GM23338 (cell line): ENCODE data around the gene LEPR. TPM values are rescaled to one million over a fixed set of nuclear protein-coding genes. Genes with fewer than 3 reads are reported as not detected.

ENCODE experiments used
- ATAC-seq: fragments of 200-7000 bp; cut with Tn5 transposase; 3 replicates; pipeline ENCODE4 v1.9.1; 2020
- DNase-seq: peaks from one replicate; pipeline ENCODE4 v3.0.0-alpha.2; 2015; ENCODE audit warnings: low spot score
- H2AFZ ChIP-seq: fragments of 200-600 bp; sonication (generic); 2 replicates; pipeline ENCODE4 v1.8.0; 2016; ENCODE audit warnings: antibody characterized with exemption, mild to moderate bottlenecking, moderate library complexity
- H3F3A ChIP-seq: fragments of 200-600 bp; sonication (generic); replicated peaks from 2 replicates; pipeline ENCODE4 v1.8.0; 2017; ENCODE audit warnings: antibody characterized with exemption, mixed run types, low read depth
- H3K27ac ChIP-seq: fragments of 200-600 bp; sonication (generic); 2 replicates; pipeline ENCODE4 v1.6.1; 2016; ENCODE audit warnings: low read depth
- H3K27me3 ChIP-seq: fragments of 200-600 bp; sonication (generic); 2 replicates; pipeline ENCODE4 v1.8.0; 2016; ENCODE audit warnings: mild to moderate bottlenecking, mixed run types, moderate library complexity; ENCODE audit not compliant: insufficient read depth
- H3K36me3 ChIP-seq: fragments of 200-600 bp; sonication (generic); 2 replicates; pipeline ENCODE4 v1.8.0; 2016; ENCODE audit warnings: mild to moderate bottlenecking; ENCODE audit not compliant: insufficient read depth
- H3K4me1 ChIP-seq: fragments of 200-600 bp; sonication (generic); 2 replicates; pipeline ENCODE4 v1.8.0; 2016; ENCODE audit warnings: mild to moderate bottlenecking, moderate library complexity; ENCODE audit not compliant: insufficient read depth
- H3K4me2 ChIP-seq: fragments of 200-600 bp; sonication (generic); 2 replicates; pipeline ENCODE4 v1.7.1; 2017; ENCODE audit warnings: mixed run types
- H3K4me3 ChIP-seq: fragments of 200-600 bp; sonication (generic); 2 replicates; pipeline ENCODE4 v1.6.1; 2016; ENCODE audit warnings: mixed run types
- H3K79me2 ChIP-seq: fragments of 200-600 bp; sonication (generic); replicated peaks from 2 replicates; pipeline ENCODE4 v1.8.0; 2017; ENCODE audit warnings: mild to moderate bottlenecking; ENCODE audit not compliant: insufficient read depth
- H3K9me2 ChIP-seq: fragments of 200-600 bp; sonication (generic); 2 replicates; pipeline ENCODE4 v1.8.0; 2017; ENCODE audit not compliant: insufficient read depth
- H4K20me1 ChIP-seq: fragments of 200-600 bp; sonication (generic); replicated peaks from 2 replicates; pipeline ENCODE4 v1.8.0; 2017; ENCODE audit warnings: mild to moderate bottlenecking; ENCODE audit not compliant: insufficient read depth
- H3K27ac Mint-ChIP-seq: 2 replicates; pipeline ENCODE4 v1.8.0; 2020; ENCODE audit warnings: inconsistent platforms, mild to moderate bottlenecking, moderate library complexity, mixed read lengths
- H3K27me3 Mint-ChIP-seq: 3 replicates; pipeline ENCODE4 v1.8.0; 2022; ENCODE audit warnings: low read depth, mild to moderate bottlenecking, moderate library complexity, mixed read lengths, inconsistent platforms; ENCODE audit not compliant: insufficient read depth, poor library complexity
- H3K36me3 Mint-ChIP-seq: 3 replicates; pipeline ENCODE4 v1.8.0; 2021; ENCODE audit warnings: low read depth, mild to moderate bottlenecking, inconsistent platforms, moderate library complexity, mixed read lengths
- H3K4me1 Mint-ChIP-seq: 3 replicates; pipeline ENCODE4 v1.8.0; 2020; ENCODE audit warnings: mild to moderate bottlenecking, inconsistent platforms, mixed read lengths
- H3K4me3 Mint-ChIP-seq: 3 replicates; pipeline ENCODE4 v1.8.0; 2021; ENCODE audit warnings: moderate library complexity, mild to moderate bottlenecking, inconsistent platforms, mixed read lengths
- H3K9me3 Mint-ChIP-seq: 3 replicates; pipeline ENCODE4 v1.8.0; 2020; ENCODE audit warnings: moderate library complexity, mild to moderate bottlenecking, inconsistent platforms, mixed read lengths
- CREB1 ChIP-seq: fragments of 250-450 bp; sonication (Bioruptor Pico); IDR thresholded peaks from 2 replicates; pipeline ENCODE4 v1.5.0; 2020; ENCODE audit warnings: low read depth, mild to moderate bottlenecking, moderate library complexity
- EZH2 ChIP-seq: fragments of 200-600 bp; sonication (generic); IDR thresholded peaks from one replicate; pipeline ENCODE4 v1.8.0; 2017; ENCODE audit warnings: antibody characterized with exemption, mild to moderate bottlenecking, low read depth; ENCODE audit not compliant: unreplicated experiment
- JUNB ChIP-seq: IDR thresholded peaks from one replicate; pipeline ENCODE4 v1.6.1; 2016; ENCODE audit warnings: antibody characterized with exemption; ENCODE audit not compliant: unreplicated experiment
- NANOG ChIP-seq: IDR thresholded peaks from 2 replicates; pipeline ENCODE4 v1.6.1; 2016; ENCODE audit warnings: antibody characterized with exemption, borderline replicate concordance
- POLR2AphosphoS5 ChIP-seq: IDR thresholded peaks from 2 replicates; pipeline ENCODE4 v1.6.1; 2016; ENCODE audit warnings: antibody characterized with exemption, low read depth
- STAT1 ChIP-seq: IDR thresholded peaks from one replicate; pipeline ENCODE4 v1.6.1; 2016; ENCODE audit warnings: antibody characterized with exemption; ENCODE audit not compliant: unreplicated experiment
- ZNF114 ChIP-seq: fragments of 250-450 bp; sonication (Bioruptor Pico); IDR thresholded peaks from 2 replicates; pipeline ENCODE4 v1.5.0; 2020; ENCODE audit warnings: mild to moderate bottlenecking, moderate library complexity
- ZNF331 ChIP-seq: fragments of 250-450 bp; sonication (Bioruptor Pico); IDR thresholded peaks from 2 replicates; pipeline ENCODE4 v1.5.0; 2020; ENCODE audit warnings: low read depth, mild to moderate bottlenecking, moderate library complexity
- polyA plus RNA-seq: library from polyadenylated mRNA; unstranded; fragments of >200 nt; fragmentation: Nextera tagmentation; extraction: Ambion mirVana; gene quantifications from 2 replicates; pipeline ENCODE4 v1.2.1, GENCODE V29; 2016
- total RNA-seq: library from RNA; depleted of rRNA; stranded (reverse); fragments of >200 nt; shearing (Covaris generic); gene quantifications from 2 replicates; pipeline ENCODE4 v1.2.3, GENCODE V29; 2014
- TF ChIP-seq, protein P1 (sequence below): IDR thresholded peaks from one replicate; pipeline ENCODE4 v1.6.1; 2018; ENCODE audit warnings: antibody characterized with exemption; ENCODE audit not compliant: unreplicated experiment
- TF ChIP-seq, protein P2 (sequence below): IDR thresholded peaks from 2 replicates; pipeline ENCODE4 v1.6.1; 2016; ENCODE audit warnings: antibody characterized with exemption
- TF ChIP-seq, protein P3 (sequence below): fragments of 250-450 bp; sonication (Bioruptor Pico); IDR thresholded peaks from 2 replicates; pipeline ENCODE4 v1.5.0; 2020; ENCODE audit warnings: mild to moderate bottlenecking, moderate library complexity

LEPR gene
- total and polyA plus RNA-seq, 2 experiments from 2014 or later, result 2.1 to 4.7 TPM

DNA sequence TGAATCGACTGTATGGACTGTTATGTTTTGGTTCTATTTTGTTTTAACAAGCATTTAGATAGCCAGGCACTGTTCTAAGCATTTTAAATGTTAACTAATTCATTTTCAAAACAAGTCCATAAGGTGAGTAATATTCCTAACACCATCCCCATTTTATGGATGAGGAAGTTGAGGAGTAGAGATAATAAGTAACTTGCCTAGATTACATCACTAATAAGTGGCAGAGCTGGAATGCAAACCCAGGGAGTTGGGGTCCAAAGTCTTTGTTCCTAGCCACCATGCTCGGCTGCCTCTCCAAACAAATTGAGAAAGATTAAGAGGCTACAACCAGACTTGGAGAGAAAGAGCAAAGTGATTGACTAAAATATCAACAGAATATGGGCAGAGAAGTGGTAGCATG lies 12.6 kb upstream of the LEPR start (continued):
- TF ChIP-seq, protein P1, sequence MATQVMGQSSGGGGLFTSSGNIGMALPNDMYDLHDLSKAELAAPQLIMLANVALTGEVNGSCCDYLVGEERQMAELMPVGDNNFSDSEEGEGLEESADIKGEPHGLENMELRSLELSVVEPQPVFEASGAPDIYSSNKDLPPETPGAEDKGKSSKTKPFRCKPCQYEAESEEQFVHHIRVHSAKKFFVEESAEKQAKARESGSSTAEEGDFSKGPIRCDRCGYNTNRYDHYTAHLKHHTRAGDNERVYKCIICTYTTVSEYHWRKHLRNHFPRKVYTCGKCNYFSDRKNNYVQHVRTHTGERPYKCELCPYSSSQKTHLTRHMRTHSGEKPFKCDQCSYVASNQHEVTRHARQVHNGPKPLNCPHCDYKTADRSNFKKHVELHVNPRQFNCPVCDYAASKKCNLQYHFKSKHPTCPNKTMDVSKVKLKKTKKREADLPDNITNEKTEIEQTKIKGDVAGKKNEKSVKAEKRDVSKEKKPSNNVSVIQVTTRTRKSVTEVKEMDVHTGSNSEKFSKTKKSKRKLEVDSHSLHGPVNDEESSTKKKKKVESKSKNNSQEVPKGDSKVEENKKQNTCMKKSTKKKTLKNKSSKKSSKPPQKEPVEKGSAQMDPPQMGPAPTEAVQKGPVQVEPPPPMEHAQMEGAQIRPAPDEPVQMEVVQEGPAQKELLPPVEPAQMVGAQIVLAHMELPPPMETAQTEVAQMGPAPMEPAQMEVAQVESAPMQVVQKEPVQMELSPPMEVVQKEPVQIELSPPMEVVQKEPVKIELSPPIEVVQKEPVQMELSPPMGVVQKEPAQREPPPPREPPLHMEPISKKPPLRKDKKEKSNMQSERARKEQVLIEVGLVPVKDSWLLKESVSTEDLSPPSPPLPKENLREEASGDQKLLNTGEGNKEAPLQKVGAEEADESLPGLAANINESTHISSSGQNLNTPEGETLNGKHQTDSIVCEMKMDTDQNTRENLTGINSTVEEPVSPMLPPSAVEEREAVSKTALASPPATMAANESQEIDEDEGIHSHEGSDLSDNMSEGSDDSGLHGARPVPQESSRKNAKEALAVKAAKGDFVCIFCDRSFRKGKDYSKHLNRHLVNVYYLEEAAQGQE, result no peak
- no peak for TF ChIP-seq JUNB

DNA sequence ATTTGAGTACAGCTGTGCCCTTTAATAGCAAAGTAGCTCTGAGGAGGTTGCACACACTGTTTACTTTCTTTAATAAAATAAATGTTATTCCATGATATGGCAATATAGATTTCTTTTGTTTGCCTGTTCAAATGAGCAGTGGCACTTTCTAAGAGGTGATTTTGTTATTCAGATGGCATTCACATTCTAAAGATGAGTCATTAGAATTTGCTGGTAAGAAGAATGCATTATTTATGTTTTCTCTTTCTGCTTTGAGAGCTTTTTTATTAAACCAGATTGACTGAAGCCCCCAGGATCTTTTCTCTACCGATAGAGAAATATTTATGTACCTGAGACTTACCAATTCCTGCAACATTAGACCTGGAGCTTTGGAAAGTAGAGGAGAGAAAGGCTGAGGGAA lies 11.2 kb upstream of the LEPR start:
- H3K36me3 ChIP-seq, result no peaks in the 10 kb centered on the region
- no peak for TF ChIP-seq CREB1 (CRISPR knock-in tag)
- no peak for TF ChIP-seq JUNB
- no peak for TF ChIP-seq EZH2
- TF ChIP-seq ZNF114, result no peak
- TF ChIP-seq ZNF331, result no peak
- TF ChIP-seq, protein P1, result no peak
- no peak for TF ChIP-seq NANOG
- TF ChIP-seq, protein P2, sequence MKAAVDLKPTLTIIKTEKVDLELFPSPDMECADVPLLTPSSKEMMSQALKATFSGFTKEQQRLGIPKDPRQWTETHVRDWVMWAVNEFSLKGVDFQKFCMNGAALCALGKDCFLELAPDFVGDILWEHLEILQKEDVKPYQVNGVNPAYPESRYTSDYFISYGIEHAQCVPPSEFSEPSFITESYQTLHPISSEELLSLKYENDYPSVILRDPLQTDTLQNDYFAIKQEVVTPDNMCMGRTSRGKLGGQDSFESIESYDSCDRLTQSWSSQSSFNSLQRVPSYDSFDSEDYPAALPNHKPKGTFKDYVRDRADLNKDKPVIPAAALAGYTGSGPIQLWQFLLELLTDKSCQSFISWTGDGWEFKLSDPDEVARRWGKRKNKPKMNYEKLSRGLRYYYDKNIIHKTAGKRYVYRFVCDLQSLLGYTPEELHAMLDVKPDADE, result no peak
- TF ChIP-seq POLR2AphosphoS5, result no peak
- TF ChIP-seq, protein P3, sequence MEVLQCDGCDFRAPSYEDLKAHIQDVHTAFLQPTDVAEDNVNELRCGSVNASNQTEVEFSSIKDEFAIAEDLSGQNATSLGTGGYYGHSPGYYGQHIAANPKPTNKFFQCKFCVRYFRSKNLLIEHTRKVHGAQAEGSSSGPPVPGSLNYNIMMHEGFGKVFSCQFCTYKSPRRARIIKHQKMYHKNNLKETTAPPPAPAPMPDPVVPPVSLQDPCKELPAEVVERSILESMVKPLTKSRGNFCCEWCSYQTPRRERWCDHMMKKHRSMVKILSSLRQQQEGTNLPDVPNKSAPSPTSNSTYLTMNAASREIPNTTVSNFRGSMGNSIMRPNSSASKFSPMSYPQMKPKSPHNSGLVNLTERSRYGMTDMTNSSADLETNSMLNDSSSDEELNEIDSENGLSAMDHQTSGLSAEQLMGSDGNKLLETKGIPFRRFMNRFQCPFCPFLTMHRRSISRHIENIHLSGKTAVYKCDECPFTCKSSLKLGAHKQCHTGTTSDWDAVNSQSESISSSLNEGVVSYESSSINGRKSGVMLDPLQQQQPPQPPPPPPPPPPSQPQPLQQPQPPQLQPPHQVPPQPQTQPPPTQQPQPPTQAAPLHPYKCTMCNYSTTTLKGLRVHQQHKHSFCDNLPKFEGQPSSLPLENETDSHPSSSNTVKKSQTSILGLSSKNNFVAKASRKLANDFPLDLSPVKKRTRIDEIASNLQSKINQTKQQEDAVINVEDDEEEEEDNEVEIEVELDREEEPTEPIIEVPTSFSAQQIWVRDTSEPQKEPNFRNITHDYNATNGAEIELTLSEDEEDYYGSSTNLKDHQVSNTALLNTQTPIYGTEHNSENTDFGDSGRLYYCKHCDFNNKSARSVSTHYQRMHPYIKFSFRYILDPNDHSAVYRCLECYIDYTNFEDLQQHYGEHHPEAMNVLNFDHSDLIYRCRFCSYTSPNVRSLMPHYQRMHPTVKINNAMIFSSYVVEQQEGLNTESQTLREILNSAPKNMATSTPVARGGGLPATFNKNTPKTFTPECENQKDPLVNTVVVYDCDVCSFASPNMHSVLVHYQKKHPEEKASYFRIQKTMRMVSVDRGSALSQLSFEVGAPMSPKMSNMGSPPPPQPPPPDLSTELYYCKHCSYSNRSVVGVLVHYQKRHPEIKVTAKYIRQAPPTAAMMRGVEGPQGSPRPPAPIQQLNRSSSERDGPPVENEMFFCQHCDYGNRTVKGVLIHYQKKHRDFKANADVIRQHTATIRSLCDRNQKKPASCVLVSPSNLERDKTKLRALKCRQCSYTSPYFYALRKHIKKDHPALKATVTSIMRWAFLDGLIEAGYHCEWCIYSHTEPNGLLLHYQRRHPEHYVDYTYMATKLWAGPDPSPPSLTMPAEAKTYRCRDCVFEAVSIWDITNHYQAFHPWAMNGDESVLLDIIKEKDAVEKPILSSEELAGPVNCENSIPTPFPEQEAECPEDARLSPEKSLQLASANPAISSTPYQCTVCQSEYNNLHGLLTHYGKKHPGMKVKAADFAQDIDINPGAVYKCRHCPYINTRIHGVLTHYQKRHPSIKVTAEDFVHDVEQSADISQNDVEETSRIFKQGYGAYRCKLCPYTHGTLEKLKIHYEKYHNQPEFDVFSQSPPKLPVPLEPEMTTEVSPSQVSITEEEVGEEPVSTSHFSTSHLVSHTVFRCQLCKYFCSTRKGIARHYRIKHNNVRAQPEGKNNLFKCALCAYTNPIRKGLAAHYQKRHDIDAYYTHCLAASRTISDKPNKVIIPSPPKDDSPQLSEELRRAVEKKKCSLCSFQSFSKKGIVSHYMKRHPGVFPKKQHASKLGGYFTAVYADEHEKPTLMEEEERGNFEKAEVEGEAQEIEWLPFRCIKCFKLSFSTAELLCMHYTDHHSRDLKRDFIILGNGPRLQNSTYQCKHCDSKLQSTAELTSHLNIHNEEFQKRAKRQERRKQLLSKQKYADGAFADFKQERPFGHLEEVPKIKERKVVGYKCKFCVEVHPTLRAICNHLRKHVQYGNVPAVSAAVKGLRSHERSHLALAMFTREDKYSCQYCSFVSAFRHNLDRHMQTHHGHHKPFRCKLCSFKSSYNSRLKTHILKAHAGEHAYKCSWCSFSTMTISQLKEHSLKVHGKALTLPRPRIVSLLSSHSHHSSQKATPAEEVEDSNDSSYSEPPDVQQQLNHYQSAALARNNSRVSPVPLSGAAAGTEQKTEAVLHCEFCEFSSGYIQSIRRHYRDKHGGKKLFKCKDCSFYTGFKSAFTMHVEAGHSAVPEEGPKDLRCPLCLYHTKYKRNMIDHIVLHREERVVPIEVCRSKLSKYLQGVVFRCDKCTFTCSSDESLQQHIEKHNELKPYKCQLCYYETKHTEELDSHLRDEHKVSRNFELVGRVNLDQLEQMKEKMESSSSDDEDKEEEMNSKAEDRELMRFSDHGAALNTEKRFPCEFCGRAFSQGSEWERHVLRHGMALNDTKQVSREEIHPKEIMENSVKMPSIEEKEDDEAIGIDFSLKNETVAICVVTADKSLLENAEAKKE (CRISPR knock-in tag), result no peak
- TF ChIP-seq STAT1, result no peak

More for the DNA sequence above, 11.2 kb upstream of the LEPR start:
- peak overlapping the region; percentile 65; the same call in 1 of the 2 replicates for H3K27ac Mint-ChIP-seq
- Histone ChIP-seq H3K4me2 (0 out of 2 replicates have a peak overlapping the region, but pooled peaks have one; percentile 5), H3K27me3 (no peaks in the 10 kb centered on the region), H2AFZ (no peak overlapping the region), H3K79me2 (no peaks in the 10 kb centered on the region), H3F3A (no peaks in the 10 kb centered on the region), H3K4me3 (no peak overlapping the region), H3K9me2 (no peaks in the 10 kb centered on the region), H3K27ac (no peak overlapping the region), H3K4me1 (peaks cover 11% of the 10 kb centered on the region; the same call in 1 of the 2 replicates), H4K20me1 (no peaks in the 10 kb centered on the region)
- no peak for DNase-seq
- no peaks in the 10 kb centered on the region for H3K27me3 Mint-ChIP-seq
- no peak for ATAC-seq
- H3K4me3 Mint-ChIP-seq, result no peak overlapping the region
- H3K4me1 Mint-ChIP-seq, result peaks cover 11% of the 10 kb centered on the region
- no peaks in the 10 kb centered on the region for H3K9me3 Mint-ChIP-seq
- H3K36me3 Mint-ChIP-seq, result no peaks in the 10 kb centered on the region
